Measurements from ENCODE around the gene PAK5.

- TF ChIP-seq, protein P1, sequence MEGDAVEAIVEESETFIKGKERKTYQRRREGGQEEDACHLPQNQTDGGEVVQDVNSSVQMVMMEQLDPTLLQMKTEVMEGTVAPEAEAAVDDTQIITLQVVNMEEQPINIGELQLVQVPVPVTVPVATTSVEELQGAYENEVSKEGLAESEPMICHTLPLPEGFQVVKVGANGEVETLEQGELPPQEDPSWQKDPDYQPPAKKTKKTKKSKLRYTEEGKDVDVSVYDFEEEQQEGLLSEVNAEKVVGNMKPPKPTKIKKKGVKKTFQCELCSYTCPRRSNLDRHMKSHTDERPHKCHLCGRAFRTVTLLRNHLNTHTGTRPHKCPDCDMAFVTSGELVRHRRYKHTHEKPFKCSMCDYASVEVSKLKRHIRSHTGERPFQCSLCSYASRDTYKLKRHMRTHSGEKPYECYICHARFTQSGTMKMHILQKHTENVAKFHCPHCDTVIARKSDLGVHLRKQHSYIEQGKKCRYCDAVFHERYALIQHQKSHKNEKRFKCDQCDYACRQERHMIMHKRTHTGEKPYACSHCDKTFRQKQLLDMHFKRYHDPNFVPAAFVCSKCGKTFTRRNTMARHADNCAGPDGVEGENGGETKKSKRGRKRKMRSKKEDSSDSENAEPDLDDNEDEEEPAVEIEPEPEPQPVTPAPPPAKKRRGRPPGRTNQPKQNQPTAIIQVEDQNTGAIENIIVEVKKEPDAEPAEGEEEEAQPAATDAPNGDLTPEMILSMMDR (IDR thresholded peaks at IDR 0.05): no peak
- no peak for TF ChIP-seq POLR2A (IDR thresholded peaks at IDR 0.05)
- no peak for TF ChIP-seq POLR2AphosphoS5 (IDR thresholded peaks at IDR 0.05; ENCODE audit: insufficient read depth in 1 of 2, low read depth in 1 of 2)
These were observed 338.8 kb downstream of the PAK5 start for GRCh38 chr20:9500121-9500520.
